Measurements from ENCODE around the gene GALNT1. TPM values are rescaled to one million over a fixed set of nuclear protein-coding genes. Genes with fewer than 3 reads are reported as not detected.

GALNT1 gene
- total RNA-seq, 1 donor from 2014 or later: 82.7 TPM

DNA sequence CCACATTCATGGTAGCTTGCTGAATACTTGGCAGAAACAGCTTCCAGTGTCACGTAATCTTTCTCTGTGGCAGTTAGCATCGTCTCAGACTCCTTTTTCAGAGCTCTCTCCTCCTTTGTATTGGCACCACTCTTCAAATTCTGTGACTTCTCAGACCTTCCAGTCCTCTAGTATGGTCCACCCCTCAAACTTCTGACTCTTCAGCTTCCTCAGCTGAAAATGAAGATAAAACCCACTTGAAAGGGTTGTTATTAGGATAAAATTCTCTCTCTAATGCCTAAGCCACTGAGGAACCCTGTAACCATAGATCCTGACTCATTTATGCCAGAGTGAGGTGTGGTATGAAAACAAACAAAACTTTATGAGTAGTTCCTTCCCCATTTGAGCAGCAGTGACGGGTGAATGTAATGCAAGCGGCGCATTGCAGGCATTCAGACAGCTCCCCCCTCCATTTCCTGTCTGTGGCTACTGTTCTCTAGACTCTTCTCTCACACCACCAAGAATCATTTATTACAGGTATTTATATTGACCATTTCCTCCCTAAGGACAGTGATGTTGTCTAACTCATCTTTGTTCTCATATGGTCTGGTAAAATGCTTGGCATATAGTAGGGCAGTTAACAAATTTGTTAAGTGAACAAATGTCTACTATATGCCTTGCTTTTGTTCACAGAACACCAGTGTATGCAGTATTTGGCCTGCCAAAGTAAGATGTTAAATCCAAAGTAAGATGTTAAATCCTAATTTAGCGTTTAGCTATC is 35.3 kb downstream of the GALNT1 start:
- FAIRE-seq (no peak), DNase-seq (ENCODE audit: low spot score in 2 of 2) (no peak)

DNA sequence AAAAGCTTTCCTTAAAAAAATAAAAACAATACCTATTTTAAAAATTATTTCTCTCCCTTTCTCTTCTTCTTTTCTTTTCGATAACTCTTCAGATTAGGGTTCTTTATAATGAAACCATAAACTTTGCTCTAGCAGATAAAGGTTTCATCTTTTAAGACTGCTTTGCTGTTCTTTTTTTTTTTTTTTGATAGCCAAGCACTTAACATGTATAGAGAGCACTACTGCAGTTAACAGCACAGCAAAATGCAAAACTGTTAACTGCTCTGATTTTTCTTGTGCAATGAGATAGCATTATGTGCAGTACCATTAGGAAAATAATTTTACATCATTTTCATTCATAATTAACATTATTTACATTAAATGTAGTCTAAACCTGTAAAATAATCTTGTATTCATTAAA is 36.3 kb downstream of the GALNT1 start:
- no peak for FAIRE-seq

GRCh38 chr18:35618289-35618688 is 36.7 kb downstream of the GALNT1 start:
- DNase-seq (ENCODE audit: low spot score in 2 of 2): no peak
- peak; percentile 87 for FAIRE-seq

More for the DNA sequence above, 36.3 kb downstream of the GALNT1 start:
- no peak for DNase-seq (ENCODE audit: low spot score in 2 of 2)

- DNase-seq (ENCODE audit: low spot score in 2 of 2): no peak
- FAIRE-seq: no peak
Measured at GRCh38 chr18:35618696-35619095, 37.2 kb downstream of the GALNT1 start.

DNA sequence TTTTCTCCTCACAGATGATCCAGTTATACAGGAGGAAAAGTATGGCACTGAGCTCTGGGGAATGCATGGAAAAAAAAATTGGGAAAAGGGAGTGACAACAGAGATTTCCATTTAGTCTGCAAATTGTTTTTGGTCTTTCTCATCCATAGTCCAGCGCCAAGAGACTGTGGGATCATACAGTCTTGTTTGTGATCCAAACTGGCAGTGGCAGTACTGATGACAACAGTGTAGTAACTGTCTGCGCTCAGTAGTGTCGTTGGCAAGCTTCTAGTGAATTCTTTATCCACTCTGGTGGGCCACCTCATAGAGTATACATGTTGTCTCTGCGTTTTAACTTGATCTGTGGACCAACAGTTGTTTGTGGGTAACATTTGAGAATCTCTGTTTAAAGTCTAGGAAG is 37.9 kb downstream of the GALNT1 start:
- DNase-seq (ENCODE audit: low spot score in 2 of 2): peak in 1 of 2 donors; percentile 14
- FAIRE-seq: peak; percentile 62

- FAIRE-seq (no peak), DNase-seq (ENCODE audit: low spot score in 2 of 2) (no peak)
Measured at GRCh38 chr18:35619941-35620340, 38.4 kb downstream of the GALNT1 start.

DNA sequence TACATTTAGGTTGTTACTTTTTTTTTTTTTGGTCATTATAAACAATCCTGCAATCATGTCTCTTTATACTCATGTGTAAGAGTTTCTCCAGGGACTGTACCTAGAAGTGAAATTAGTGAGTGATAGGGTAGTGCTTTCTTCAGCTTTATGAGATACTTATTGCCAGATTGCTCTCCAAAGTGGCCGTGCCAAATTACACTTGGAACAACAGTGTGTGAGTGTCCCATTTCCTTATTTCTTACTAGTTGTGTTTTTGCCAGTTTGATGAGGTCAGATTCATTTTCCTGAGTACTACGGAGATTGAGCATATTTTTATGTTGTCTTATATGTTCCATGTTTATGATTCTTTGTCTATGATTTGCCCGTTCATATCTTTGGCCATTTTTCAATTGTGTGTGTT is 39.2 kb downstream of the GALNT1 start:
- DNase-seq (ENCODE audit: low spot score in 2 of 2): no peak

DNA sequence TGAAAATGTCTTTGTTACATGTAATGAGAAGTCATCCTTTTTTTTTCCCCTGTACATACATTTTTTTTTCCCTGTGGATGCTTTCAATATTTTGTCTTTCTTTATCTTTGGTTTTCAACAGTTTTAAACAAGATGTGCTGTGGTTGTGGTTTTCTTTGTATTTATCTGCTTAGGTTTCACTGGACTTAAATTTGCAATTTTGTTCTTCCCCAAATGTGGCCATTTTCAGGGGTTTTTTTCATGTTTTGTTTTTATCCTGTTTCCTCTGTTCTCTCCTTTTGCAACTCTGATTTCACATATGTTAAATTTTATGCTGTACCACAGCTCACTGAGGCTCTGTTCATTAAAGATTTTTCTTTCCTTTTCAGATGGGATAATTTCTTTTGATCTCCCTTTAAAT is 41.7 kb downstream of the GALNT1 start:
- FAIRE-seq (no peak), DNase-seq (ENCODE audit: low spot score in 2 of 2) (no peak)

More for the DNA sequence above, 39.2 kb downstream of the GALNT1 start:
- FAIRE-seq: no peak

- FAIRE-seq (no peak), DNase-seq (ENCODE audit: low spot score in 2 of 2) (no peak)
Measured at GRCh38 chr18:35624146-35624545, 42.6 kb downstream of the GALNT1 start.

GRCh38 chr18:35625232-35625631 is 43.7 kb downstream of the GALNT1 start:
- DNase-seq (ENCODE audit: low spot score in 2 of 2): no peak
- FAIRE-seq: no peak

GRCh38 chr18:35633761-35634160 is 52.2 kb downstream of the GALNT1 start:
- no peak for FAIRE-seq
- no peak for DNase-seq (ENCODE audit: low spot score in 2 of 2)

- FAIRE-seq (no peak), DNase-seq (ENCODE audit: low spot score in 2 of 2) (no peak)
Measured at GRCh38 chr18:35634323-35634722, 52.8 kb downstream of the GALNT1 start.

- FAIRE-seq: no peak
- no peak for DNase-seq (ENCODE audit: low spot score in 2 of 2)
Measured at GRCh38 chr18:35635170-35635569, 53.6 kb downstream of the GALNT1 start.

GRCh38 chr18:35637227-35637626 is 55.7 kb downstream of the GALNT1 start:
- FAIRE-seq (no peak), DNase-seq (ENCODE audit: low spot score in 2 of 2) (no peak)

DNA sequence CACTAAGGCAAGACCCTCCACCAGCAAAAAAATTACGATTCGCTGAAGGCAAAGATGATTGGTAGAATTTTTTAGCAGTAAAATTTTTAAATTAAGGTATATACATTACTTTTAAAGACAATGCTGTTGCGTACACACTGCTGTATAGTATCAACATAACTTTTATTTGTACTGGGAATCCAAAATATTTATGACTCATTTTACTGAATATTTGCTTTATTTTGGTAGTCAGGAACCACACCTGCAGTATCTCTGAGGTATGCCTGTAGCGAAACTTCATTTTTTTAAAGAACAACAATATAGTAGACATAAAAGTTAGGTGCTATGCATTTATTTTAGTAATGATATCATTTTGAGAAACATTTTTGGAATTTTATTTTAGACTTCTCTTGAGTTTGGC is 57.8 kb downstream of the GALNT1 start:
- no peak for FAIRE-seq
- no peak for DNase-seq (ENCODE audit: low spot score in 2 of 2)

DNA sequence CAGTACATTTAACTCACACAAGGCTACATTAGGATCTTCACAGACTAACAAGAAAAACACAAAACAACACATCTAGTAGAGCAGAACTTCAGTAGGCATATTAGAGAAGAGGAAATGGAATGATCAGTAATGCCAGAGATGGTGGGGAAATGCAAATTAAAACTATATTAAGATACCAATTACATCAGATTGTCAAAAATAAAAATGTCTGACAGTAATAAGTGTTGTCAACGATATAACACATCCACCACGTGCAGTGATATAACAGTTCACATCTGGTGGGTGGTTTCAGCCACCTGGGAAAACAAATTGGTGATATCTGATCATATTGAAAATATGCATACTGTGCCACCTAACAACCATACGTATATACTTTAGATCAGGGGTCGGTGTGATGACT is 59.9 kb downstream of the GALNT1 start:
- DNase-seq (ENCODE audit: low spot score in 2 of 2): no peak
- no peak for FAIRE-seq

DNA sequence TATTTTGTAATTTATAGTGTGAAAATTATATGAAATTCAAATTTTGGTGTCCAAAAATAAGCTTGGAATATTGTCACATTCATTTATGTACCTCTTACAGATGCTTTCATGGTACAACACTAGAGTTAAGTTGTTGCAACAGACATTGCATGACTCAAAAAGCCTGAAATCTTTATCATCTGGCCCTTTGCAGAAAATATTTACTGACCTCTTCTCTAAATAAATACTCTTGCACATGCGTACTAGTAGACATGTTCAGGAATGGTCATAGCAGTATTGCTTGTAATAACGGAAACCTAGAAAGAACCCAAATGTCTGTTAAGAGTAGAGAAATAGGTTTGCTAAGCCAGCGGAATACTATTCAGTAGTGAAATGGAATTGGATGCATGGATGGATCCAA is 60.4 kb downstream of the GALNT1 start:
- DNase-seq (ENCODE audit: low spot score in 2 of 2) (no peak), FAIRE-seq (no peak)

- DNase-seq (ENCODE audit: low spot score in 2 of 2) (no peak), FAIRE-seq (no peak)
Measured at GRCh38 chr18:35642802-35643201, 61.3 kb downstream of the GALNT1 start.

DNA sequence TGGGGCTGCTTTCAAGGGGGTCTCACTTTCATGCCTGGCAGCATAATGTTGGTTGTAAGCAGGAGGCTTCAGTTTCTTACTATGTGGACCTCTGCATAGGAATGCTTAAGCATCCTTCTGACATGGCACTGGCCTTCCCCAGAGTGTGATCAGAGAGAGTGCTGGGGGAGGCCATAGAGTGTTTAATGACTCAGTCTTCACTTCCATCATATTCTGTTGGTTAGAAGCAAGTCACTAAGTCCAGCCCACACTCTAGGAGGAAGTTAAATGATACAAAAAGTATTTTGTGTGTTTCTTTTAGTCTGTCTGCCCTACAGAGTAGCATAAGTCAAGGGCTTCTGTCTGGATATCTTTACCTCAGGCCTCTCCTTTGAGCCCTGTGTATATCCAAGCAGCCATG is 64.9 kb downstream of the GALNT1 start:
- no peak for FAIRE-seq

DNA sequence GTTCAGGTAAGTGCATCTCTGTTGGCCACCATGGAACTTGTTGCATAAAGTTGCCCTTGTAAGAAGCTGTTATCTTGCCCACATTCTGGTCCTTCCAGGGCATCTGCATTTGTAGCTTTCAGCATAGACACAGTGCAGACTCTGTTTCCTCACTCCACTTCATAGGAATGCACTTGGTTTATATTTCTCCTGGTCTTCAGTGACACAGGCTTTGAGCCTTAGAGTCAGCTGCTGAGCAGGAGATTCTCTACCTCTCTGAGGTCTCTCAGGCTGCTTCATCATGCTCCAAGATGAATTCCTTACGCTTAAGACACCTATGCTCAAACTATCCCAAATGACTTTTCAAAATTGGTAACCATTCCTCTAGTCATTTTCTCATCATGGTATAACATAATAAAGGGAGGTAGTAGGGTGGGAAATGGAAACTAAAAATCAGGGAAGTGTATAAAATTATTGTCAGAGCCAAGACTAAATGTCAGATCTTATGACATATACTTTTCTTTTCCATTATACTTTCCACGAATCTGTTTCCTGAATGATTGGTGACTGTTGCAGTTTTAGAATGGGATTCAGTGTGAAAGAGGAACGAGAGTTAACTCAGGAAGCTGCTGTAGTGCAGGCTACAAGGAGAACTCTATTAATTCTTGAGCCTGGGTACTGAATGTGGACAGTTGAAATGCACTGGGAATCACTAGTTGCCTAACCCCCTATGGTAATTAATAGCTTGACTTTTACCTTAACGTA is 72.0 kb downstream of the GALNT1 start:
- FAIRE-seq: no peak

More for the DNA sequence above, 64.9 kb downstream of the GALNT1 start:
- DNase-seq (ENCODE audit: low spot score in 2 of 2): no peak

DNA sequence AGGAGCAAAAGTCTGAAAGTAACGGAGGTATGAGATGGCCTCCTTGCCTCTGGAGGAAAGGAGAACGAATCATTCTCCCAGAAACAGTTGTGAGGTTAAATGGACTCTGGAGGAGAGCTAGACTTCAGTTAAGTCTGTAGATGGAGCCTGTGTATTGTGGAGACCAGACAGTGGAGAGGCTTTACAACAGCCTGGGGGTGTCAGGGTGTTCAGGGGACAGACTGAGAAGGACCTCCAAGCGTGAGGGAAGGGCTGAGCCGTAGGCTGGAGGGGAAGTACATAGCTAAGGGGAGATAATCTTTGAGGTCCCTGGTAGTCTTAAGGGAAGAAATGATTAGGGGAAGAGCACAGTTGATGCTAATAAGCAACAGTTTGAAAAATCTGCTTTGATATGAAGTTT is 76.6 kb downstream of the GALNT1 start:
- no peak for FAIRE-seq
- DNase-seq (ENCODE audit: low spot score in 2 of 2): no peak

More for the DNA sequence above, 72.0 kb downstream of the GALNT1 start:
- no peak for DNase-seq (ENCODE audit: low spot score in 2 of 2)

All from frontal cortex (tissue), 4 donors.